ENCODE data around the gene ADGRG3. TPM values are rescaled to one million over a fixed set of nuclear protein-coding genes. Genes with fewer than 3 reads are reported as not detected.

ADGRG3 gene
- total and polyA plus RNA-seq, 9 of the 15 experiments (the other 6 are each of a cell fraction or from before 2014, with no cell fraction given), result 0.09 to 0.52 (median 0.14) TPM; not detected in 3

GRCh38 chr16:57630931-57631845 is 36.9 kb upstream of the ADGRG3 start (continued):
- TF ChIP-seq, protein P1, sequence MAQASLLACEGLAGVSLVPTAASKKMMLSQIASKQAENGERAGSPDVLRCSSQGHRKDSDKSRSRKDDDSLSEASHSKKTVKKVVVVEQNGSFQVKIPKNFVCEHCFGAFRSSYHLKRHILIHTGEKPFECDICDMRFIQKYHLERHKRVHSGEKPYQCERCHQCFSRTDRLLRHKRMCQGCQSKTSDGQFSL (CRISPR knock-in tag; IDR thresholded peaks at IDR 0.05), result 0 out of 2 replicates have a peak, but pooled peaks have one; percentile 68
- TF ChIP-seq, protein P1 (tag; IDR thresholded peaks at IDR 0.05), result no peak
- no peak for TF ChIP-seq SAFB (IDR thresholded peaks at IDR 0.05; ENCODE audit: borderline replicate concordance, low read depth, low read length)

- Histone ChIP-seq H3K9me1 (ENCODE audit: control insufficient read depth, insufficient read depth, low read length) (no peaks in the 10 kb centered on the region), H3K27me3 (ENCODE audit: control insufficient read depth in 2 of 2, insufficient read depth in 2 of 2, low read length in 2 of 2) (peaks cover 10 to 72% of the 10 kb centered on the region in 2 experiments; a peak in 4 of 5 replicates), H3K4me1 (replicated peaks in 1 of 2; ENCODE audit: control insufficient read depth in 2 of 2, insufficient read depth in 2 of 2, low read length in 2 of 2) (peaks cover 10 to 48% of the 10 kb centered on the region in 2 experiments; a peak in 4 of 5 replicates), H3K36me3 (ENCODE audit: control insufficient read depth, insufficient read depth, low read length) (no peaks in the 10 kb centered on the region), H3K79me2 (ENCODE audit: control insufficient read depth, insufficient read depth, low read length) (no peaks in the 10 kb centered on the region), H3K27ac (ENCODE audit: extremely low read depth, low read depth, low read length) (no peak overlapping the region), H3K4me2 (ENCODE audit: insufficient read depth, low read length) (no peak overlapping the region), H3K9me3 (replicated peaks; ENCODE audit: control insufficient read depth, insufficient read depth, low read depth, low read length) (no peaks in the 10 kb centered on the region), H3K4me3 (no peak overlapping the region), H4K20me1 (replicated peaks; ENCODE audit: control insufficient read depth, insufficient read depth, low read length) (0 out of 2 replicates have a peak, but pooled peaks cover 6% of the 10 kb centered on the region), H2AFZ (ENCODE audit: low read depth, low read length) (no peak overlapping the region), H3K9ac (ENCODE audit: insufficient read depth in 1 of 2, low read depth in 2 of 2, low read length in 2 of 2) (no peak overlapping the region)
- no peak for DNase-seq (ENCODE audit: extremely low read depth in 1 of 4, low spot score in 3 of 4)
- no peak for ATAC-seq
- WGBS (ENCODE audit: insufficient coverage, low coverage, missing lambda C conversion rate), result 36% methylated on average over 15 of the region's 15 CpGs
- intact Hi-C loops (cut with micrococcal nuclease), result no loop called here
- TF ChIP-seq KAT8 (IDR thresholded peaks at IDR 0.05; ENCODE audit: low read depth) (no peak), NRF1 (conservative IDR thresholded peaks at IDR 0.05 in 1 of 2, IDR thresholded peaks at IDR 0.05 in 1 of 2) (peak; percentile 39 to 45; a peak in 2 of 4 replicates)
- FAIRE-seq, result no peak
- no TSS peak for BruUV-seq (replicated peaks)
- ChIA-PET POLR2A (interaction anchor here (0.8 kb wide), 1 partner anchor 22 kb away, joined by 3 read pairs; no protein-coding TSS in a partner anchor), CTCF (ENCODE audit: low intra/inter-chr PET ratio) (no interaction called here)
- in situ Hi-C loops (cut with MboI), result no loop called here
These were observed 35.5 kb upstream of the ADGRG3 start for GRCh38 chr16:57632568-57632967.
